HG03565 (cell line): ENCODE data around the gene NUDT4.
"Not testable (repeated sequence)": the region's sequence is repeated elsewhere in the genome, so short reads cannot be mapped to it uniquely, and the experiment has no call there.

ENCODE experiments used
- ATAC-seq: cut with Tn5 transposase; IDR thresholded peaks from one replicate; pipeline ENCODE4 v1.9.1; 2021; ENCODE audit warnings: mild to moderate bottlenecking, moderate library complexity; ENCODE audit not compliant: unreplicated experiment

Gene NUDT4

DNA sequence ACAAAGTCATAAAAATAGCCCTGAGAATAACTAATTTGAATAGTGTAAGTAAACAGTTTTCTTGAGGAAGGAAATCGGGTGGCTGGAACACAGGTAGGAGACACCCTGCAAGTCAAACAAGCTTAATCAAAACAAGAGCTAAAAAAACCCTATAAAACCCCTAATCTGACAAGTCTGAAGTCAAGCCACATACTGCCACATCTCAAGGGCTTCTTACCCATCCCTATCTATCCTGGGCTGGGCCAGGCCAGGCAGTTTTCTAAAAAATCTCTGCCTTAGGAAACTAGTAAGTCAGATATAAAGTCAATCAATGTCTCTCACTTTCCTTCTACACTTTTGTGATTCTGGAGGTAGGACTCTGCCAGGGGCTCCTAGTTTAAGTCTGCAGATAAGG is 48.7 kb downstream of the NUDT4 start:
- ATAC-seq = peak; percentile 13

DNA sequence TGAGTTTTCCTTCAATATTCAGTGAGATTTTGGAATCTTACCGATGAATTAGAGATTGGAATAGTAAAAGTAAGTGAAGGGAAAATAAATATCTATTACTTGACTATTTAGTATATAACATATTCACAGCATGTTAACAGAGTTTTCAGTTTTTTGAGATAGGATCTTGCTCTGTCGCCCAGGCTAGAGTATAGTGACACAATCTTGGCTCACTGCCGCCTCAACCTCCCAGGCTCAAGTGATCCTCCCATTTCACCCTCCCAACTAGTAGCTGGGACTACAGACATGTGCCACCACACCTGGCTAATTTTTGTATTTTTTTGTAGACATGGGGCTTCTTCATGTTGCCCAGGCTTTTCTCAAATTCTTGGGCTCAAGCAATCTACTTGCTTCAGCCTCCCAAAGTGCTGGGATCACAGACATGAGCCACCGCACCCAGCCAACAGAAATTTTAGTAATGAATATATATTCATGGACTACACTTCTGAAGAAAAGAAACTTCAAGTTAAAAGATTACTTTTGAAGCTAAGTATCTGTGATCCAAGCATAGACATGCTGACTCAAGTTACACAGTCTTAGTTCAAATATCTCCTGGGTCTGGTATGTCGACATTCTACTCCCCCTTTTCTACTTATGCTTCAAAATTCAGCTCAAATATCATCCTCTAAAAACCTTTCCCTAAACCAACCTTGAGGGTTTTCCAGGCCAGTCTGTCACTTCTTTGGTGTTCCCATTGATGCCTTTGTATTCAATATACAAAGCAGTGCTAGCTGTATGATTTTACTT is 50.2 kb downstream of the NUDT4 start:
- ATAC-seq = no peak

DNA sequence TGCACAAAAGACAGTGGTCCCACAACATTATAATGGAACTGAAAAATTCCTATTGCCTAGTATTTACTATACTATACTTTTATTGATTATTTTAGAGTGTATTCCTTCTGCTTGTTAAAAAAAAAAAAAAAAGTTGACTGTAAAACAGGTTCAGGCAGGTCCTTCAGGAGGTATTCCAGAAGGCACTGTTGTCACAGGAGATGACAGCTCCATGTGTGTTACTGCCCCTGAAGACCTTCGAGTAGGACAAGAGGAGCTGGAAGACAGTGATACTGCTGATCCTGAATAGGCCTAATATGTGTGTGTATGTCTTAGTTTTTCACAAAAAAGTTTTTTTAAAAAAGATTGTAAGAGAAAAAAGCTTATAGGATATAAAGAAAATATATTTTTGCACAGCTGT is 51.7 kb downstream of the NUDT4 start:
- ATAC-seq = no peak

- no peak for ATAC-seq
Measured at GRCh38 chr12:93429852-93430251, 52.1 kb downstream of the NUDT4 start.

- ATAC-seq = no peak
Measured at GRCh38 chr12:93430280-93430679, 52.6 kb downstream of the NUDT4 start.

GRCh38 chr12:93432031-93432430 is 54.3 kb downstream of the NUDT4 start:
- not testable (repeated sequence) for ATAC-seq

DNA sequence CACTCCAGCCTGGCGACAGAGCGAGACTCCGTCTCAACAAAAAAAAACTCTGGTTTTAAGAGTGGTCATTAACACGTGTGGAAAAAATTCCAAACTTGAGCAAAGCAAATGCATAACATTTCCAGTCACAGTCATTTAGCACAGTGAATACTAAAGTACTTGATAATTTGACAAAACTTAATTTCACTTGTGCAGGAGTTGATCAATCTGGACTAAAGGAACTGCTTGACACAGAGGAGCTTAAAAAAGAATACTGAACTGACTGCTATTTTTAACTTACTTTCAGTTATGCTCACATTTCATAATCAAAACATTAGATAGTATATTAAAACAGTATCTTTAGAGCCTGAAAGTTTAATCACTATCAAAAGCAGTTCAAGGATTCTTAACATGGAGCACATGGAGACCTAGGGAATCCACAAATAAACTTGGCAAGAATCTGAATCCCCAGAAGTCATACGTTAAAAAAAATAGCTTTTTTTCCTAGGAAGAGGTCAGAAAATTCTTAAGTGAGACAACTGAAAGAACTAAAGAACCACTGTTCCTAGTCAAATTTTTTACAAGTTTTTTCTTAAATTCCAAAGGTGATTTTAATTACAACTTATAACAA is 56.6 kb downstream of the NUDT4 start:
- ATAC-seq = no peak

GRCh38 chr12:93438266-93439050 is 60.7 kb downstream of the NUDT4 start:
- ATAC-seq = no peak

- ATAC-seq = no peak
Measured at GRCh38 chr12:93440043-93440835, 62.5 kb downstream of the NUDT4 start.

GRCh38 chr12:93441081-93441616 is 63.4 kb downstream of the NUDT4 start:
- no peak for ATAC-seq

GRCh38 chr12:93441617-93442410 is 64.1 kb downstream of the NUDT4 start, which contains the start of gene UBE2N:
Gene UBE2N, minus strand, starts transcription at chr12:93441947. Its CDS starts 63 bp downstream, at chr12:93441884.
- ATAC-seq = peak; percentile 73

DNA sequence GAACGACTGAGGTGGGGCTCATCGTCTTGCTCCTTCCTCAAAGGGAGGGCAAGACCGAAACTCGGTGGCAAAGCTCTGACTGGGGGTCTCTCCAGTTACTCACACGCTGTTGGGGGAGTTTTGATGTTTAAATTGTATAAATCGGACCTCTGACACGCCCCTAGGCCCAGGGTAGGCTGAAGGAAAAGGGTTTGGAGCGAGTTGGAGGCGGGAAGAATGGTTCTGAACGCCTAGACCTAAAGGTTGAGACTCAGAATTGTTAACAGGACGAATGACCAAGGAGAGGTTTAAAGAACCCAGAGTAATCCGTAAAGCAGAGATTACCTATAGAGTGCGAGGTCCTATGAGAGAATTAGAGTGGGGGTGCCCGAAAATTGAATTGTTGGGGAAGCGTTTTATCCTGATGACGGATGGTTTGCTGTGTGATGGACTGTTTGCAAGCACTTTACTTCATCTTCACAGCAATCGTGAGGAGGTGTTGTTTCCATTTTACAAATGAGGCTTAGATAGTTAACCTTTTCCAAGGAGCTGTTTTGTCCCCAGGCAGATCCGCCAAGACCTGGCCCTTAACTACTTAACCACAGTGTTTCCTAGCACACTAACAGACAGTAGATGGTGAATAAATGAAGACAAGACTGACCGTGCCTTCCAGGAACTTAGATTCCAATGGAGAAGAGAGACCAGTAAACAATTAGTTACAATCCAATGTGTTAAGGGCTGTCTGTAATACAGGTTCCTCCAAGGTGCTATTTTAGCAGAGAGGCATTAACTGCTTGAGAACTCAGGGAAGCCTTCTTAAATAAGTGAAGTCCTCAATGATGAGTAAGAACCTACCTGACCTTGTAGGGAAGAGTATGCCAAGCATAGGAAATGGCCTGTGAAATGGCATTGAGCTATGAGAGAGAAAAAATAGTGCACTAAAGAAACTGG is 65.0 kb downstream of the NUDT4 start:
- ATAC-seq = no peak

- ATAC-seq = no peak
Measured at GRCh38 chr12:93443576-93443975, 65.9 kb downstream of the NUDT4 start.

GRCh38 chr12:93447555-93448290 is 70.0 kb downstream of the NUDT4 start:
- ATAC-seq = no peak

DNA sequence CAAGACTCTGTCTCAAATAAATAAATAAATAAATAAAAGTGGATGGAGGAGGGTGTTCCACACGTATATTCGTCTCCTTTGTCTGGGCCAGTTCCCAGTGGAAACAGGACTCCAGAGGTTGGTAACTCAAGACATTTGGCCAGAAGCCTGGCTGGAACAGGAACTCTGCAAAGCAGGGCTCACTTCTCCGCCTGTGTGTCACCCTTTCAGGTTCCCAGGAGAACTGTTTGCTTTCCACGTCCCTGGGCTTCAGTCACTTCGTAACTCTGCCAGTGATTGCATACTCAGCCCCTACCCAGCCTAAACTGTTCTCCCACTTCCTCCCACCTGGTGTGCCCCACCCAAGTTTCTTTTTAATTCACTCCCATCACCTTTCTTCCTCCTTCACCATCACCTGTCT is 71.1 kb downstream of the NUDT4 start:
- no peak for ATAC-seq

DNA sequence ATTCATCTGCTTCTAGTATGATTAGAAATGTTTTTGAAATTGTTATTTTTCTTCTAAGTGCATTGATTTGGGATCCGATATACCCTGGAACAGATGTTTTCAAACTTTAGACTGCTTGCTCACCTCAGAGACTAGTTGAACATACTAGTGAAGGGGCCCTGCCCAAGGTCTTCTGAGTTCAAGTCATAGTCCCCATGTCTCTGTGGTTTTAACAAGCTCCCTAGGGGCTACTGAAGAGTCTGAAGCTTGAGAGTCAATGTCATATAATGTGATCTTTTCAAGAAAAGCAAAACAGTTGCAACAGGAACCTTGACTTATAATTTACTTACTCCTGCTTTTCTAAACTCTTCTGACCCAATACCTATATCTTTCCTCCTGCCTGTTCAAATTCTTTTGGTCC is 71.6 kb downstream of the NUDT4 start:
- peak; percentile 85 for ATAC-seq

GRCh38 chr12:93451423-93452158 is 73.9 kb downstream of the NUDT4 start:
- ATAC-seq = no peak
